GM21447 (cell line): ENCODE data around the gene OR4C6.

Source experiments
- ATAC-seq: cut with Tn5 transposase; IDR thresholded peaks from one replicate; pipeline ENCODE4 v1.9.1; 2021; ENCODE audit not compliant: unreplicated experiment

The OR4C6 gene

GRCh38 chr11:55661901-55662300, at the start of gene OR4C6:
OR4C6 (plus strand) TSS chr11:55662201; CDS start chr11:55665167, 2,966 bp downstream.
- ATAC-seq = no peak

GRCh38 chr11:55624531-55624930, 37.5 kb upstream of the OR4C6 start:
- ATAC-seq = no peak

GRCh38 chr11:55634813-55635212, 27.2 kb upstream of the OR4C6 start, which contains the start of gene OR4P4:
OR4P4 (plus strand) TSS chr11:55635113.
- ATAC-seq = no peak

GRCh38 chr11:55648027-55648426, 14.0 kb upstream of the OR4C6 start, which contains the start of gene OR4S2:
OR4S2 (plus strand) TSS chr11:55648327; CDS start chr11:55650904, 2,577 bp downstream.
- ATAC-seq = no peak

- no peak for ATAC-seq
Measured at GRCh38 chr11:55652560-55652959, 9.4 kb upstream of the OR4C6 start.

- no peak for ATAC-seq
Measured at GRCh38 chr11:55655096-55655495, 6.9 kb upstream of the OR4C6 start.

- ATAC-seq = peak; percentile 97
Measured at GRCh38 chr11:55658031-55658573, 3.9 kb upstream of the OR4C6 start.

- peak; percentile 39 for ATAC-seq
Measured at GRCh38 chr11:55658608-55659007, 3.4 kb upstream of the OR4C6 start.

GRCh38 chr11:55669376-55669775, 7.4 kb downstream of the OR4C6 start:
- no peak for ATAC-seq

- ATAC-seq = no peak
Measured at GRCh38 chr11:55673860-55674259, 11.9 kb downstream of the OR4C6 start.

- ATAC-seq = no peak
Measured at GRCh38 chr11:55697817-55698216, 35.8 kb downstream of the OR4C6 start.

- no peak for ATAC-seq
Measured at GRCh38 chr11:55701429-55701828, 39.4 kb downstream of the OR4C6 start.

- no peak for ATAC-seq
Measured at GRCh38 chr11:55707029-55707428, 45.0 kb downstream of the OR4C6 start.

- ATAC-seq = no peak
Measured at GRCh38 chr11:55714982-55715888, 53.2 kb downstream of the OR4C6 start.
